ENCODE data around the gene PAX8. TPM values are rescaled to one million over a fixed set of nuclear protein-coding genes. Genes with fewer than 3 reads are reported as not detected.

PAX8 gene
- total and polyA plus RNA-seq, 2 donors, result 0.19 to 0.41 TPM

GRCh38 chr2:113167115-113167932 is 111.4 kb downstream of the PAX8 start:
- Histone ChIP-seq H3K27ac (ENCODE audit: low read depth in 1 of 2, low read length in 1 of 2) (peak overlapping the region; percentile 68 to 86), H3K36me3 (ENCODE audit: control insufficient read depth in 2 of 2, insufficient read depth in 2 of 2, low read length in 1 of 2) (no peaks in the 10 kb centered on the region), H3K4me1 (ENCODE audit: control insufficient read depth in 2 of 2, insufficient read depth in 2 of 2, low read length in 2 of 2) (peaks cover 22 to 39% of the 10 kb centered on the region in 2 donors)

GRCh38 chr2:113166187-113166645 is 112.5 kb downstream of the PAX8 start:
- WGBS, result 96% methylated on average over 7 of the region's 7 CpGs
- Histone ChIP-seq H3K36me3 (ENCODE audit: control insufficient read depth in 2 of 2, insufficient read depth in 2 of 2, low read length in 1 of 2) (no peaks in the 10 kb centered on the region), H3K9me3 (ENCODE audit: control insufficient read depth in 2 of 2, insufficient read depth in 1 of 2, low read length in 1 of 2) (no peaks in the 10 kb centered on the region), H3K27me3 (ENCODE audit: control insufficient read depth in 2 of 2, insufficient read depth in 1 of 2, low read length in 1 of 2) (no peaks in the 10 kb centered on the region), H3K27ac (ENCODE audit: low read depth in 1 of 2, low read length in 1 of 2) (no peak overlapping the region), H3K4me3 (ENCODE audit: low read length in 2 of 2) (no peak overlapping the region), H3K4me1 (ENCODE audit: control insufficient read depth in 2 of 2, insufficient read depth in 2 of 2, low read length in 2 of 2) (peaks cover 19 to 31% of the 10 kb centered on the region in 2 donors)
- no peak for DNase-seq (ENCODE audit: low read depth in 6 of 9, low spot score in 9 of 9)

More at GRCh38 chr2:113167115-113167932, 111.4 kb downstream of the PAX8 start:
- H3K27me3 ChIP-seq (ENCODE audit: control insufficient read depth in 2 of 2, insufficient read depth in 1 of 2, low read length in 1 of 2), result no peaks in the 10 kb centered on the region
- 85% methylated on average over 12 of the region's 12 CpGs for WGBS
- no peak overlapping the region for H3K4me3 ChIP-seq (ENCODE audit: low read length in 2 of 2)
- DNase-seq (ENCODE audit: low read depth in 6 of 9, low spot score in 9 of 9), result peak in 2 of 9 donors; percentile 48 to 57
- H3K9me3 ChIP-seq (ENCODE audit: control insufficient read depth in 2 of 2, insufficient read depth in 1 of 2, low read length in 1 of 2), result no peaks in the 10 kb centered on the region

Other genes starting within 250 kb of the PAX8 start
- not detected for gene IL36B, start 226.1 kb downstream of the PAX8 start, total RNA-seq
- gene IL36B, start 226.1 kb downstream of the PAX8 start, polyA plus RNA-seq, result 0.11 TPM
- gene IL36RN, start 219.7 kb downstream of the PAX8 start, total RNA-seq, result 0.09 TPM
- 2.4 TPM for gene IL36RN, start 219.7 kb downstream of the PAX8 start, polyA plus RNA-seq
- gene IL1F10, start 211.0 kb downstream of the PAX8 start, total RNA-seq, result not detected
- gene IL1F10, start 211.0 kb downstream of the PAX8 start, polyA plus RNA-seq, result 1.1 TPM
- 2.7 TPM for gene IL1RN, start 151.3 kb downstream of the PAX8 start, total RNA-seq
- gene IL1RN, start 151.3 kb downstream of the PAX8 start, polyA plus RNA-seq, result 16.9 TPM
- gene PSD4, start 105.0 kb downstream of the PAX8 start, total RNA-seq, result 81.8 TPM
- gene PSD4, start 105.0 kb downstream of the PAX8 start, polyA plus RNA-seq, result 92.1 TPM
- gene ZNG1B, start 158.8 kb upstream of the PAX8 start, total RNA-seq, result 34.5 TPM
- gene ZNG1B, start 158.8 kb upstream of the PAX8 start, polyA plus RNA-seq, result 28.2 TPM
- gene FOXD4L1, start 219.7 kb upstream of the PAX8 start, total RNA-seq, result 0.24 TPM
- 0.09 TPM for gene FOXD4L1, start 219.7 kb upstream of the PAX8 start, polyA plus RNA-seq

Measured in thymus (tissue), 11 donors.